Coronary artery (tissue), 2 donors: Measurements from ENCODE around the gene SRP68.

ENCODE experiments used
- DNase-seq: peaks from one replicate; pipeline ENCODE4 v3.0.0-alpha.2; 2017; ENCODE audit warnings: low spot score
- H3K27ac ChIP-seq, 2 donors: fragments of 200-600 bp; sonication (generic); one replicate each; pipeline ENCODE4 v1.5.1; 2016 to 2019
- H3K4me3 ChIP-seq: fragments of 200-600 bp; sonication (generic); 2 replicates; pipeline ENCODE4 v1.5.1; 2016; ENCODE audit warnings: mild to moderate bottlenecking, moderate library complexity
- TF ChIP-seq, protein P1 (sequence below): fragments of 200-600 bp; sonication (generic); IDR thresholded peaks from one replicate; pipeline ENCODE4 v1.5.1; 2019; ENCODE audit warnings: antibody characterized with exemption

SRP68 gene

DNA sequence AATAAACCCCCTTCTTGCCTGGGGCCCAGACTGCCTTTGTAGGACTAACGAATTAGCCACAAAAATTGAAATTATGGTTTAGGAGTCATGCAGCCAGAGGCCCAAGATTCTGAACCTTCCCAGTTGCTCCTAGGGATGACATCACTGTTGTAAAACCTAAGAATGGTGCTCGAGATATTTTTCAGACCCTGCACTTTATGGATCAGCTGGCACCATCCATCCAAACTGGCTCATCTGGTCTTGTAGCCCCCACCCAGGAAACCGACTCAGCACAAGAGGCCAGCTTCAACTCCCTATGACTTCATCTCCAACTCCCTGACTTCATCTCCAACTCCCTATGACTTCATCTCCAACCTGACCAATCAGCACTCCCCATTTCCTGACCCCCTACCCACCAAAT lies 34.3 kb downstream of the SRP68 start:
- no peak for DNase-seq
- TF ChIP-seq, protein P1, sequence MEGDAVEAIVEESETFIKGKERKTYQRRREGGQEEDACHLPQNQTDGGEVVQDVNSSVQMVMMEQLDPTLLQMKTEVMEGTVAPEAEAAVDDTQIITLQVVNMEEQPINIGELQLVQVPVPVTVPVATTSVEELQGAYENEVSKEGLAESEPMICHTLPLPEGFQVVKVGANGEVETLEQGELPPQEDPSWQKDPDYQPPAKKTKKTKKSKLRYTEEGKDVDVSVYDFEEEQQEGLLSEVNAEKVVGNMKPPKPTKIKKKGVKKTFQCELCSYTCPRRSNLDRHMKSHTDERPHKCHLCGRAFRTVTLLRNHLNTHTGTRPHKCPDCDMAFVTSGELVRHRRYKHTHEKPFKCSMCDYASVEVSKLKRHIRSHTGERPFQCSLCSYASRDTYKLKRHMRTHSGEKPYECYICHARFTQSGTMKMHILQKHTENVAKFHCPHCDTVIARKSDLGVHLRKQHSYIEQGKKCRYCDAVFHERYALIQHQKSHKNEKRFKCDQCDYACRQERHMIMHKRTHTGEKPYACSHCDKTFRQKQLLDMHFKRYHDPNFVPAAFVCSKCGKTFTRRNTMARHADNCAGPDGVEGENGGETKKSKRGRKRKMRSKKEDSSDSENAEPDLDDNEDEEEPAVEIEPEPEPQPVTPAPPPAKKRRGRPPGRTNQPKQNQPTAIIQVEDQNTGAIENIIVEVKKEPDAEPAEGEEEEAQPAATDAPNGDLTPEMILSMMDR, result no peak
- Histone ChIP-seq H3K4me3 (no peak overlapping the region), H3K27ac (no peak overlapping the region)

DNA sequence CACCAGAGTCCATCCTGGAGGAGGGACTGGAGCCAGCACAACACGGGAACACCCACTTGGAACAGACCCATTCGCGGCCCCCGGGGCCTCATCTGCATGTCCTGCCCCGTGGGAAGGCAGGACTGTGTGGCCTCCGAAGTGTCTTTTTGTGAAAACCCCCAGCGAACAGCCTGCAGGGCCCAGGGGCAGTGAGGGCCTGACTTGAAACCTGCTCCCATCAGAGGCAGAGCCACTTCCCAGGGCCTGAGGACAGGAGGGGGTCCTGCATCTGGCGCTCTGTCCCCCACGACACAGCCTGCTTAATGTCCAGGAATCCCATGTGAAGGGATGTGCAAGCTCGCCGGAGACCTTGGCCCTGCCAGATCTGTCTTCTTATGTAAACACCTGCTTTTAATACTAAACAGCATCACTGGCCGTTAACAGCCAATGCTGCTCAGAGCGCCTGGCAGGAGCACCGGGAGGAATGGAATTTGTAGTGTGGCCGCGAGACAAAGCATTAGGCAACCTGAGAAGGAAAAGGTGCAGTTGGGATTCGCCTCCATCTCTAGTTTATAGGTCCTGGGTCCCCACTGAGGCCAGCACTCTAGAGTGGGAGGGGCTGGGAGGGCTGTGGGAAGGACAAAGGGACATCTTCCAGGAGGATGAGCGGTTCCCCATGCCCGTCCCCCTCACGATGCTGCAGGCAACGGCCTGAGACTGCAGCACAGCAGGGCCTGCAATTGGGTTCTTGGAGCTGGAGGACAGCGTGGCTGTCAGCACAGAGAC lies 35.6 kb downstream of the SRP68 start:
- TF ChIP-seq, protein P1, result no peak
- no peak for DNase-seq
- Histone ChIP-seq H3K4me3 (no peak overlapping the region), H3K27ac (no peak overlapping the region)

DNA sequence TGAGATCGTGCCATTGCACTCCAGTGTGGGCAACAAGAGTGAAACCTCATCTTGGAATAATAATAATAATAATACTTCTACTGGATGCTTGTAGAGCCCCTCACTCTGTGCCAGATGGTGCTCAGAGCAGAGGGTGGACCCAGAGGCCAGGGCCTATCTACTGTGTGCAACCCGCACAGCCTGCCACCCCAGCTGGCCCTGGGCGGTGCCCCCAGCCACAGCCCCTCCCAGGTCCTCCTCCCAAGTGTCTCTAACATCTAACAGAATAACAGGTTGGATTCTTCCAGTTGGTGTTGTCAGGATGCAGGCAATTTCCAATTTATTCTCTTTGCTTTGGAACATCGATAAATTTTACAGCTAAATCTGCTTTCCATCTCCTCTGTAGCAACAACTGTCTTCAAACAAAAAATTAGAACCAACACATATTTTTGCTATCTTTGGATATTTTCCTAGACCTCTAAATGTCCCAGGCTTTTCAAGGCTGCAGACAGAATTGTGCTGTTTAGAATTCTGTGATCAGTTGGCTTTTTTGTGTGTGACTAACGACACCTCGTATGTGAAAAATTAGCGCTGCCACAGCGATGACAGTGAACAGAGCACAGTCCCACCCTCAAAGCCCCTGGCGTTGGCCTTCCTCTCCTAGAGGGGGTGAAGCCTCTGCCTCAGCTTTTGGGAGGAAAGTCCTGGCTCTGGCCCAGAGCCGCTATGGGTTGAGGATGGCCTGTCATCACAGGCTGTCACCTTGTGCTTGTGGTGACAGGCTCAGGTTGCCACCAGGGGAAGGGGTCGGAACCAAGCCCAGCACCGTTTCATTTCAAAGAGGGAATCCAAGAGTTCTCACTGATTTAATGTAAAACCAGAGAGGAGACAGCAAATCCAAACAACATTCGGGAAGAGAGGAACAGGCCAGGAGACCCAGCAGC lies 37.6 kb downstream of the SRP68 start:
- TF ChIP-seq, protein P1, result no peak
- Histone ChIP-seq H3K4me3 (no peak overlapping the region), H3K27ac (no peak overlapping the region)
- no peak for DNase-seq

DNA sequence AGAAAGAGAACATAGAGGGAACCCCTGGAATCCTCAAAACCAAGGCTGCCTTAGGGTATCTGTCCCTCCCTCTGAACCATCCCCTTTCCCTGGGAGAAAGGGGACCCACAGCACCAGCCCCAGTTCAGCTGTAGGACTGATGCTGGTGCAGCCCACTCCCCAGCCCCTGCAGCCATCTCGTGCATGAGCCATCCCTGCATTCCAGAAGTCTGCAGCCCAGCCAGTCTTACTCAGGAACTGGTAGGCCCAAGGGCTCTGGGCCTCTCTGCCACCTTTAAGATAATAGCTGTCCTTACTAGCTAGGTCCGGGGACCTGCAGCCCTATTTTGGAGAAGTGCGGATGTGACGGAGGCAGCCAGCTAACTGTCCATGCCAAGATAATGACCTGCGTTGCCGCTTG lies 39.2 kb downstream of the SRP68 start:
- TF ChIP-seq, protein P1, result no peak
- Histone ChIP-seq H3K4me3 (no peak overlapping the region), H3K27ac (no peak overlapping the region)
- DNase-seq, result no peak

DNA sequence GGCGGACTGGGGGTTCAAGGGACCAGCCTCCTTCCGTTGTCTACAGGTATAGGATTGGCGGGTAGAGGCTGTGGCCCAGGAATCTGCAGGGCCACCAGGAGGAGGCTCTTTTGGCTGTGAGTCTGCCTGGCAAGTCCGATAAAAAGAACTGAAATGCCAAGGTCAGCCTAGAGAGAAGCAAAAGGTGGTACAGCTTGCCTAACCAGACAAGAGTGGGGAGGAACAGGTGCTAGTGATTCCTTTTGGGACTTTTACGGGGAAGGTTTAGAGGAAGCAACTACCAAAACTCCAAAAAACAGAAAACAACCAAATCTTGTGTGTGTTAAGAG lies 39.6 kb downstream of the SRP68 start:
- H3K27ac ChIP-seq, result no peak overlapping the region
- no peak overlapping the region for H3K4me3 ChIP-seq
- TF ChIP-seq, protein P1, result no peak
- no peak for DNase-seq

DNA sequence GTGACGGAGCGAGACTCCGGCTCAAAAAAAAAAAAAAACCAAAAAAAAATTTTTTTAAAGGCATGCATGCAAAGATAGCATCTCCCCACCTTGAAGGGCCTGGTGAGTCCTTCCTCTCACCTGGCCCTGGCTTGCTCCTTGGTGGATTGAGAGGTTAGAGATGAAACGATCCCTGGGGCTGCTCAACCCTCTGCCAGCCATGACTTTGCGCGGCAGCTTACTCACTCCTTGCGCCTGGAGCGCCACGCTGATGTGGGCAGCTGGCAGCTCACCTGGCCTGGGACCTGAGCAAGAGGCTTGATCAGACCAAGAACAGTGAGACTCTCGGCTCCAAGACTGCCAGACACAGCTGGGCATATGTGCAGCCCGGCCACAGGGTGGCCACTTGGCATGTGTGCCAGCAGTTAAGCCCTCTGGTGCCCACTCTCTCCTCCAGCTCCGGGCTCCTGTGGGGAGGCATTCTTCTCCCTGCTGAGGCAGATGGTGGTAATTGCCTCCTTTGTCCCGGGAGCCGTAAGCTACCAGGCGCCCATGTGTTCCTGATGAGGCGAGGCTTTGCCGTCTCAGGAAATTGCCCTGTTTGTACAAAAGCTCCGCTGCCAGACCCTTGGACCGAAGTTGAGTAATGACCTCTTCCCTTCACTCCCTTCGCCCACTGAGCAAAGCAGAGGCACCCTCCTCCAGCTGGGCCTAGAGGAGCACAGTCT lies 40.1 kb downstream of the SRP68 start:
- TF ChIP-seq, protein P1, result no peak
- DNase-seq, result no peak
- Histone ChIP-seq H3K4me3 (no peak overlapping the region), H3K27ac (no peak overlapping the region)
